ENCODE results near the gene APOL1. TPM values are rescaled to one million over a fixed set of nuclear protein-coding genes. Genes with fewer than 3 reads are reported as not detected.

APOL1 gene
- total RNA-seq, 6 experiments from 2014 or later = 0.55 to 6.2 (median 4.9) TPM

DNA sequence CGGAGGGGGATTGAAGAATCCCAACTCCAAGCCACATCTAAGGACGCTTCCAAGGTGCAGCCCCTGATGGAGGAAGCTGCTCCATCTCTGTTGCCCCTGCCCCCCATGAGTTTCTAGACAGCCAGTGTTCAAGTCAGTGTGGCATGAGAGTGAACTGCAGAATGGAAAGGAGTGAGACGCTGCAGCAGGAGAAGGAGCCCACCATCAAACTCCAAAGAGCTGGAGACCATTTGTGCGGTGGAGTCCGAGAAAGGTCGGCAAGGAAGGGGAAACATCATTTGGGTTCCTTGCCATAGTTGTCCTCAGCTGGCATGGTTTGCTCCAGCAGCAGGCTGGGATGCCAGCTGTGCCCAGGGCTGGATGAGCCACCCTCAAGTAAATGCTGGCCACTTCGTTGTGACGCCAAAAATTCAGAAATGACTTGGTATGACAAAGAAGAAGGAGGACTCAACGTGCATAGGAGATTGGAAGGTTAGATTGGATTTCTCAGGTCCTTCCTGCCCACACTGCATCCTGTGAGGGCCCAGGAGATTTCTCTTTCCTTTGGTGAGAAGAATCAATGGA is 30.0 kb upstream of the APOL1 start:
- TF ChIP-seq, protein P1, sequence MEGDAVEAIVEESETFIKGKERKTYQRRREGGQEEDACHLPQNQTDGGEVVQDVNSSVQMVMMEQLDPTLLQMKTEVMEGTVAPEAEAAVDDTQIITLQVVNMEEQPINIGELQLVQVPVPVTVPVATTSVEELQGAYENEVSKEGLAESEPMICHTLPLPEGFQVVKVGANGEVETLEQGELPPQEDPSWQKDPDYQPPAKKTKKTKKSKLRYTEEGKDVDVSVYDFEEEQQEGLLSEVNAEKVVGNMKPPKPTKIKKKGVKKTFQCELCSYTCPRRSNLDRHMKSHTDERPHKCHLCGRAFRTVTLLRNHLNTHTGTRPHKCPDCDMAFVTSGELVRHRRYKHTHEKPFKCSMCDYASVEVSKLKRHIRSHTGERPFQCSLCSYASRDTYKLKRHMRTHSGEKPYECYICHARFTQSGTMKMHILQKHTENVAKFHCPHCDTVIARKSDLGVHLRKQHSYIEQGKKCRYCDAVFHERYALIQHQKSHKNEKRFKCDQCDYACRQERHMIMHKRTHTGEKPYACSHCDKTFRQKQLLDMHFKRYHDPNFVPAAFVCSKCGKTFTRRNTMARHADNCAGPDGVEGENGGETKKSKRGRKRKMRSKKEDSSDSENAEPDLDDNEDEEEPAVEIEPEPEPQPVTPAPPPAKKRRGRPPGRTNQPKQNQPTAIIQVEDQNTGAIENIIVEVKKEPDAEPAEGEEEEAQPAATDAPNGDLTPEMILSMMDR (IDR thresholded peaks at IDR 0.05) = no peak
- no peak overlapping the region for H3K27ac Mint-ChIP-seq
- peaks cover 6% of the 10 kb centered on the region for H3K4me1 Mint-ChIP-seq (ENCODE audit: low read depth)
- no peaks in the 10 kb centered on the region for H3K9me3 Mint-ChIP-seq
- H3K36me3 Mint-ChIP-seq (ENCODE audit: low read depth) = peaks cover 6% of the 10 kb centered on the region
- no peak for DNase-seq
- no peak overlapping the region for H3K4me3 Mint-ChIP-seq
- H3K27me3 Mint-ChIP-seq (ENCODE audit: insufficient read depth) = peaks cover 10% of the 10 kb centered on the region

DNA sequence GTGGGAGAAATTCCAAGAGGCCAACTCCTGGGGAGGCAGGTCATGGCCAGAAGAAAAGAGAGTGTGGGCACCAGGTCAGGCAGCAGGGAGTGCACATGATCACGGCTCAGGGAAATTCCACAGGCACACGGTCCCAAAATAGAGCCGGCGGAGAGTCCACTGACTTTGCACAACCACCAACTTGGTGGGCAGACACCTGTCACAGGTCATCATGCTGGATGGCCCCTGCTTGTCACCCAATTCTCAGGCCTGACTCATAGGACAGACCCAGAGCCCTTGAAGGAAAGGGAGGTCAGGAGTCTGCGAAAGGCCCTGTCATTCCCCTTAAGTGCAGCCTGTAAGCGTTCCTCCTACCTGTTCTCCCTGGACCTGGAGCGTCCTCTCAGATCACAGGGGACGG is 29.4 kb upstream of the APOL1 start:
- H3K36me3 Mint-ChIP-seq (ENCODE audit: low read depth) = peaks cover 11% of the 10 kb centered on the region
- no peak for DNase-seq
- TF ChIP-seq, protein P1 (IDR thresholded peaks at IDR 0.05) = no peak
- H3K27ac Mint-ChIP-seq = no peak overlapping the region
- no peaks in the 10 kb centered on the region for H3K9me3 Mint-ChIP-seq
- no peak overlapping the region for H3K4me3 Mint-ChIP-seq
- peaks cover 5% of the 10 kb centered on the region for H3K27me3 Mint-ChIP-seq (ENCODE audit: insufficient read depth)
- peaks cover 6% of the 10 kb centered on the region for H3K4me1 Mint-ChIP-seq (ENCODE audit: low read depth)

DNA sequence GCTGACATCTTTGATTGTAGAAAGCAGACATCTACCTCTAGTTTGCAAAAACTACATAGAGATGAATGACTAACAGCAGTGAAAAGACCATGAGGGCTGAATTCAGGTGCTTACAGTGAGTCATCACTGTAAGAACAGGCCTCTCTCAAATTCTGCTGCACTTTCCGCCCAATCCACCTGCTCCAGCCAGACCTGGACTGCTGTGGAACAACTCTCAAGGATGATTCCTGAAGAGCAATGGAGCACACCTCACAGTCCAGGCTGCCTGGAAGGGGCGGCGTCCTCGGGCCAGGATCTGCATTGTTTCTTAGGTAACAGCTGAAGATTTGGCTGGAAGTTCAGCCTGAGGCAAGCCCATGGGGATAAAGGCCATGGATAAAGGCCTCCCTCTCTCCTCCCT is 28.7 kb upstream of the APOL1 start:
- H3K36me3 Mint-ChIP-seq (ENCODE audit: low read depth) = peaks cover 15% of the 10 kb centered on the region
- no peak overlapping the region for H3K27ac Mint-ChIP-seq
- H3K9me3 Mint-ChIP-seq = no peaks in the 10 kb centered on the region
- TF ChIP-seq, protein P1 (IDR thresholded peaks at IDR 0.05) = no peak
- H3K4me1 Mint-ChIP-seq (ENCODE audit: low read depth) = peaks cover 6% of the 10 kb centered on the region
- H3K4me3 Mint-ChIP-seq = no peak overlapping the region
- no peak for DNase-seq
- peaks cover 5% of the 10 kb centered on the region for H3K27me3 Mint-ChIP-seq (ENCODE audit: insufficient read depth)

DNA sequence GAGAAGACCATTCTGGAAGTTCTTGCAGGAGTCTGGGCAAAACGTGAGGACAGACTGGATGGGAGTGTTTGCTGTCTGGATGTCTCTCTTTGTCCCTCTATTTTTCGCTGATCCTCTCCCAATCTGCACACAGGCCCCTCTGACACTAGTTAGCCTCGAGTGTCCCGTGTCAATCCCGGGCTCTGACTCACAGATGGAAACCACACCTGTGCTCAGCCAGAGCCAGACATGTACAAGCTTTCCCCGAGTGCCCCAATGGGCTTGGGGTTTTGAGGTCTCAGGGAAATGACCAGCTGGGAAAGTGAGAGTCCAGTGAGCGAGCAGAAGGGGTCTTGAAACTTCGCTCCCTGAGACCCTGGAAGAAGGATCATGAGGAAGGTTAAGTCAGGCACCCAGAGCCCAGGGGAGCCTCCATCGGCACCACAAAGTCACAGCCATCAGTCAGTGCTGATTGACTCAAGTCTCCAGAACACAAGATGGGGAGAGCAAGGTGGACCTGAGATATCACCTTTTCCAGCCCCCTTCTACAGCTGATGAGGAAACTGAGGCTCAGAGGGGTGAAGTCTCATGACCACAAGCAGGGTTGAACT is 27.5 kb upstream of the APOL1 start:
- no peak for DNase-seq
- H3K27me3 Mint-ChIP-seq (ENCODE audit: insufficient read depth) = peaks cover 3% of the 10 kb centered on the region
- H3K4me1 Mint-ChIP-seq (ENCODE audit: low read depth) = peaks cover 6% of the 10 kb centered on the region
- H3K36me3 Mint-ChIP-seq (ENCODE audit: low read depth) = peaks cover 15% of the 10 kb centered on the region
- TF ChIP-seq, protein P1 (IDR thresholded peaks at IDR 0.05) = no peak
- no peaks in the 10 kb centered on the region for H3K9me3 Mint-ChIP-seq
- H3K4me3 Mint-ChIP-seq = no peak overlapping the region
- H3K27ac Mint-ChIP-seq = no peak overlapping the region

DNA sequence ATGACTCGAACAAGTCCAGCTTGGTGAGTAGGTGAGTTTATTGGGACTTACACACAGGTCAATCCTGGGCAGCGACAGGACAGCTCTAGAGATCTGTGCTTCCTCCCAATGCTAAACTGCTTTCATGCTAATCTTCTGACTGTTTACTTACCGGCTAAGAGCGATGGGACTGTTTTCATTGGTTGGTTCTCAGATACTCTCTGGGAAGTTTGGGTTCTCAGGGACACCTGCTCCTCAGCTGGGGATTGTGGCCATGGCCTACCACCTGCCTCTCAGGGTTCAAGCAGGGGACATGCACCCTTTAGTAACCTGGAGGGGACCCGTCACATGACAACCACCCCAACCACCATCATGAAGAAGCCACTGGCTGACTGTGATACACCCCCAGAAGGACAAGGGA is 26.7 kb upstream of the APOL1 start:
- TF ChIP-seq, protein P1 (IDR thresholded peaks at IDR 0.05) = no peak
- Mint-ChIP-seq H3K4me3 (no peak overlapping the region), H3K36me3 (ENCODE audit: low read depth) (peaks cover 16% of the 10 kb centered on the region), H3K27me3 (ENCODE audit: insufficient read depth) (peaks cover 3% of the 10 kb centered on the region), H3K27ac (no peak overlapping the region), H3K9me3 (no peaks in the 10 kb centered on the region), H3K4me1 (ENCODE audit: low read depth) (peaks cover 6% of the 10 kb centered on the region)
- no peak for DNase-seq
